ENCODE results near the gene LSM4.

GRCh38 chr19:18333680-18334079 lies 10.8 kb upstream of the LSM4 start:
- TF ChIP-seq EZH2 (IDR thresholded peaks at IDR 0.05; ENCODE audit: insufficient read depth, poor library complexity, severe bottlenecking) = no peak
- no peak for TF ChIP-seq EZH2phosphoT487 (IDR thresholded peaks at IDR 0.05; ENCODE audit: insufficient read depth, low read depth)
